ENCODE measurements around the gene CCNQ.
"Not testable (repeated sequence)": the region's sequence is repeated elsewhere in the genome, so short reads cannot be mapped to it uniquely, and the experiment has no call there.

CCNQ gene

DNA sequence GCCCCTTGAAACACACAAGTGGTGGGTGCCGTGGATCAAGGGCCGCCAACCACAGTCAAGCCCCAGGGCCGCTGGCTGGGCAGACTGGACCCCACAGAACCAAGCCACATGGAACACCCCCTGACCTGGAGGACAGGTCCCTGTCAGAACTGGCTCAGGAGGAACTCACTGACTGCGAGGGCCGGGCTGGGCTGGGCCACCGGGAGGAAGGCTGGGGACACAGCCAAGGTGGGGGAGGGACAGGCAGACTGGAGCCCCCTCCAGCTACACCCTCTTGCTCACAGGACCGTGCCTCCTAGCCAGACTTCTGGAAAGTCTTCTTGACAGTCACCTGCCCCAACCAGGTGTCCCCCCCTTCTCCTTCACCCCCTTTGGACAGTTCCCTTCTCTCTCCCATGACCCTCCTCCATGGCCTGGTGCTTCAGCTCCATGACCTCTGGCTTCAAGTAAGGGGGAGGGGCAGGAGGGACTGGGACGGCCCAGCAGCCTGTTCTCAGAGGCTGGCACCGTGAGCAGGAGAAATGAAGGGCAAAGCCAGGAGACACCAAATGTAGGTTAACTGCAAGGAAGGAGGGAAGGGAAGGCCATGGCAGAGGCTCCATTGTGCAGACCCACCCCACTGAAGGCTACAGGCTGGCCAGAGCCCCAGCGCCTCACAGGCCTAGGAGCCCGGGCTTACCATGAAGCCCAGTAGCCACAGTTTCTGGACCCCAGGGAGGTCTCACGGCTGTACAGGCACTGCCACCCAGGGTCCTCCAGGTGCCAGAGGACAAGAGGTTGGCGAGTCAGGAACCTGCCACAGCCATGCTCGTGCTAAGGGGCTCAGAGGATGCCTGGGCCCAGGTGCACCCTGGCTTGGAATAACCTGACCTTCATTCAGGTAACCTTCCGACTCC, 25.5 kb upstream of the CCNQ start:
- no peak overlapping the region for H3K27ac ChIP-seq
- H3K4me3 ChIP-seq: no peak overlapping the region

DNA sequence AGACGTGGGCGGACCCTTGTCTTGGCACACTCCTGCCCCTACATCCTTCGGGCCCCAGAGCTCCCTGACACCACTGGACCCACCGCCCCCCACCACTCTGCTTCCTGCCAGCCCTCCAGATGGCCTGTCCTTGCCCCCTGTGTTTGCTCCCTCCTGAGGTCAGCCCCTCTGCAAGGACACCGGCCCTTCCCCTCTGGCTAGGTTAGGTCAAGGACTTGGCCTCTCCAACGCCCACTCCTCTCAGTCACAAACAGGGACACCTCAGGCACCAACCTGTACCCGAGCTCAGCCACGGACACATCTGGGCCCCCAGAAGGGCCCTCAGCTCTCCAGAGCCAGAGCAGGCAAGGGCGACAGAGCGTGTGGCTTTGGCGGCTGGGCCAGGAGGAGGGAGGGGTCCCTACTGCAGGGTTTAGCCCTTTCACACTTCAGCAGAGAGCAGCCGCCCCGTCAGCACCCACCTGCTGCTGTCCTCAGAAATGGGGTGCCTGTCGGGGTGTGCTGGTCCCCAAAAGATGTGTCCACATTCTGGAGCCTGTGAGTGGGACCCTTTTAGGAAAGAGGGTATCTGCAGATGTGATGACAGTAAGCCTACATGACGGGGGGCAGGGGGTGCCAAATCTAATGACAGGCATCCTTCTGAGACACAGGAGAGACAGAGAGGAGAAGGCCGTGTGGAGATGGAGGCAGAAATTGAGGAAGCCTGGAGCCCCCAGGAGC, 24.5 kb upstream of the CCNQ start:
- Histone ChIP-seq H3K27ac (no peak overlapping the region), H3K4me3 (no peak overlapping the region)

DNA sequence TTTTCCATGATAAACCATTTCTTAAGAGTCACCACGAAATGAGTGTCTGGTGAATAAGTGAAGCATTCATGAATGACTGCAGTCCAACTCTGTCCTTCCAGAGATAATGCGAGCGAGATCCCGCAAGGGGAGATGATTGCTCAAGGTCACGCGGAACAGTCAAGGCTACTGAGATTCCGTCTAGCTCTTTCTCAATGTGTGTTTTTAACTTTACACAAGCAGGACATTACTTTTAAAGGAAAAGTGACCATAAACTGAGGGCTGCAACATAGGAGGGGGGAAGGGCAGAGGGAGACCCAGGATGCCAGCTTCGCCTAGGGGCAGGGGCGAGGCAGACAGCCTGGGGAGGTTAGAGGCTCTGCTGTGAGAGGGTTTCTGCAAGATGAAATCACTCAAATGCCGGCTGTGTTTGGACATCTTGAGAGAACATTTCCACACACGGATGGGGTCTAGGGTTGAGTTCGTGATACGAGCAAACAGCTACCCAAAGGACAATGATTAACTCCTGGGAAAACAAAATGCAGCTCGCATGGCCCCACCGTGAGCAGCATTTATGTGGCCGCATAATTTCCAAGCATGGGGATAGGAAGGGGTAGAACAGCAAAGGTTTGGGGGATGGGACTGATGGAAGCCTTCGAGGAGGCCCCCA, 23.8 kb upstream of the CCNQ start:
- Histone ChIP-seq H3K4me3 (no peak overlapping the region), H3K27ac (no peak overlapping the region)

DNA sequence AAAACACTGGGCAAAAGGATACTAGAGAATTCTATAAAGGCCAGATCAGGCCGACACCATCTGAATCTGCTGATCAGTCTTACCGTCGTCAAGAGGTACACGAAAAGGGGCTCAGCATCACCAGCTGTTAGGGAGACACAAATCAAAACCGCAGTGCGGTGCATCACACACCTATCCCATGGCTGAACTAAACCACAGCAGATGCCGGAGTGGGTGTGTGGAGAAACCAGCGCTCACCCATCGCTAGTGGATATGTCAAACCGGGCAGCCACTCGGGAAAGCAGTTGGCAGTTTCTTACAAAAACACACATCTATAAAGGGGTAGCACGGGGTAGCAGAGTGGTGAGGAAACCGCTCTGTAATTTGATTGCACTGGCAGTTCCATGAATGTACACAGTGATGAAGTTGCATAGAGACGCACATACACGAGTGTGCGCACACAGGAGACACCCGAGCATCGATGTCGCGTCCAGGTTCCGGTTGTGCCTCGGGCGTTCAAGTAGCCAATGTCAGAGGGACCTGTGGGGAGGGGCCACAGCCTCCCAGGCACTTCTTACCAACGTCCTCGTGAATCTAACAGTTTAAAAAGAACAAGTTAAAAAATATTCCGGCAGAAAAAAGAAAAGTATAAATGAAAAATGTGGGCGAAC, 23.1 kb upstream of the CCNQ start:
- Histone ChIP-seq H3K27ac (no peak overlapping the region), H3K4me3 (no peak overlapping the region)

DNA sequence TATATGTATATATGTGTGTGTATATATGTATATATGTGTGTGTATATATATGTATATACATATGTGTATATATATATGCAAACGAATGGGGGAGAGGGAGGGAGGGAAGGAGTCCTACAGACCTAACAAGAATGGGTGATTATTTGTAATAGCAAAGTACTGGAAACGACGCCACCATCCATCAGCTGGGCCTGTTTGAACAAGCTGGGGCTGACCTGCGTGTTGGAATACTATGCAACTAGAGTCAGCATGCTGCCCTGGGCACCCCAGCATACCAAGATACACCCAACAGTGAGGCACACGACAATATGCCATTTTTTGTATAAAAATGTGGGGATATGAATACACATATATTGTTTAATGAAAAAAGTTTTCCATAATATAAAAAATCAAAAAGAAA, 21.6 kb upstream of the CCNQ start:
- Histone ChIP-seq H3K27ac (no peak overlapping the region), H3K4me3 (no peak overlapping the region)

DNA sequence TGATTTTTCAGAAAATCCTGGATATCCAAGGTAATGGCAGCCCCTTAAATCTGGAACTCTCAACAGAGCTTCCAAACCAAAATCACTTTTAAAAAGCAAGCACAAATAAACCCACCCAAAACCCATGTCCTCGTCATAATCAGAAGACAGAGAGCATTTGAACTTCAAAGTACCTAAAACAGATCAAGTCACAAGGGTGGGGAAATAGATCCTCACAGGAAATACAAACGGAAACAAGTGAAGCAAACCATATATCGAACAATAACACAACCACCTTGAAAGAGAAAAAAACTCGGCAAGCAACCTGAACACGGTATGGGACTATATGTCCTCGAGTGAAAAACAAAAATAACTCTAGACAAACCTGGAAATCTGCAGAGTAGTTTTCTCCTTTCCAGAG, 15.9 kb upstream of the CCNQ start:
- Histone ChIP-seq H3K4me3 (no peak overlapping the region), H3K27ac (no peak overlapping the region)

DNA sequence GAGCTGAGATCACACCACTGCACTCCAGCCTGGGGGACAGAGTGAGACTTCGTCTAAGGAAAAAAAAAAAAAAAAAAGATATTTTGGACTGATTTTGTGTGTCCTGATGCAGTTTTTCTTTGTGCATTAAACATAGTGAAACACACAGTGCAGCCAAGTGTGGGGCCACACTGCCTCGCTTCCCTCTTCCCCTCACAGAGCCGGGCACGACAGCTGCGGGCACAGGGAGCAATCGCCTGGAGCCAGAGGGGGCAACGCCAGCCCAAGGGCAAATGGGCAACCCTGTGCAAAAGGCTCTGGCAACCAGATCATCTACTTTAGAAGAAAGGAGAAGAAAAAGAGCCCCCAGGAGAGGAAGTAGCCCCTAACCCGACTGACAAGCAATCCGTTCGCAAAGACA, 13.5 kb upstream of the CCNQ start:
- Histone ChIP-seq H3K27ac (no peak overlapping the region), H3K4me3 (no peak overlapping the region)

DNA sequence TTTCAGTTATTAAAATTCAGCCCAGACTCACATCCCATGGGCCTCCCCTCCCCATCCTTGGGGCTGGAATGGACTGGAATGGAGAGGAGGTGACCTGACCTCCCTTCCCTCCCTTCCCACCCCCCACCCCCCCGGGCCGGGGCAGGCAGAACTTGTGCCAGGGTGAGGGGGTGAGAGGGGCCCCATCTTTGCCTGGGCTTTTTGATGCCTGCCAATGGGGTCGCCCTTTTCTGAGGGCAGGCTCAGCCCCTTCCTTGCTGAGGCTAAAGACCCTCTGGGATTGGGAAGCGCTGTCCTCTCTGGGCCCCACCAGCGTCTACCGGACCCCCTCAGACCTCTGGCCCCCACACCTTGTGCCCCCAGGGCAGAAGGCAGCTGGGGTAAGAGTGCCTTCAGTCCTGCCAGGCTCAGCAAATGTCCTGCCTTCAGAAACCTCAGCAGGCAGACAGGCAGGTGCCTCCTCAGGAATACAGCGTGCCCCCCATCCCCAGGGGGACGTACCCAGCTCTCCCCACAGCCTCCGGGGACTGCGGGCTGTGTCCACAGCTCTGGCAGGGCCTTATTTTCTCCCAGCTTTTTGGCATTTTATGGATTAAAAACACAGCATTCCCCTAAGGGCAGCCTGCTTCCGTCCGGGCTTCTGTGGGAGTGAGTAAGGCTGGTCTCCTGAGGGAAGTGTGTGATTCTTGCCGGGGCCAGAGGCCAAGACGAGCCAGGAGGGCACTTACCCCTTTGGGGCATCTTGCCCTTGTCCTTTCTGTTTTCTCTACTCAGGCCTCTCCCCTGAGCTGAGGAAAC, 12.6 kb upstream of the CCNQ start:
- Histone ChIP-seq H3K27ac (no peak overlapping the region), H3K4me3 (no peak overlapping the region)

DNA sequence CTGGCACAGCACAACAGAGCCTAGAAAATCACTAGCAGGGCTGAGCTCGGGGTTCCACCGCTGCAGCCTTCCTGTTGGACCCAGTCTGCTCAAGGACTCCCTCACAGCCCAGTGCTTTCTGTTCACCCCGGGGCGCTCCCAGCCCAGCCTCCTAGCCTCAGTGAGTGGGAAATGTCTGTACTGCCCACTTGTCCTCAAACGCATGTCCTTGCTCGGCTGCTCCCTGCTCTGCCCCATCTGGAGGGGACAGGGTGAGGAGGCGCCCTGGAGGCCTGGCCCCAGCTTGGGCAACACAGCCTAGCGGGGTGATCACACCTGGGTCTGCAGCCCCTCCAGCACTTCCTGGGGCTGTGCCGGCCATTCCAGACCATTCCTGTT, 11.9 kb upstream of the CCNQ start:
- H3K27ac ChIP-seq: no peak overlapping the region
- H3K4me3 ChIP-seq: no peak overlapping the region

DNA sequence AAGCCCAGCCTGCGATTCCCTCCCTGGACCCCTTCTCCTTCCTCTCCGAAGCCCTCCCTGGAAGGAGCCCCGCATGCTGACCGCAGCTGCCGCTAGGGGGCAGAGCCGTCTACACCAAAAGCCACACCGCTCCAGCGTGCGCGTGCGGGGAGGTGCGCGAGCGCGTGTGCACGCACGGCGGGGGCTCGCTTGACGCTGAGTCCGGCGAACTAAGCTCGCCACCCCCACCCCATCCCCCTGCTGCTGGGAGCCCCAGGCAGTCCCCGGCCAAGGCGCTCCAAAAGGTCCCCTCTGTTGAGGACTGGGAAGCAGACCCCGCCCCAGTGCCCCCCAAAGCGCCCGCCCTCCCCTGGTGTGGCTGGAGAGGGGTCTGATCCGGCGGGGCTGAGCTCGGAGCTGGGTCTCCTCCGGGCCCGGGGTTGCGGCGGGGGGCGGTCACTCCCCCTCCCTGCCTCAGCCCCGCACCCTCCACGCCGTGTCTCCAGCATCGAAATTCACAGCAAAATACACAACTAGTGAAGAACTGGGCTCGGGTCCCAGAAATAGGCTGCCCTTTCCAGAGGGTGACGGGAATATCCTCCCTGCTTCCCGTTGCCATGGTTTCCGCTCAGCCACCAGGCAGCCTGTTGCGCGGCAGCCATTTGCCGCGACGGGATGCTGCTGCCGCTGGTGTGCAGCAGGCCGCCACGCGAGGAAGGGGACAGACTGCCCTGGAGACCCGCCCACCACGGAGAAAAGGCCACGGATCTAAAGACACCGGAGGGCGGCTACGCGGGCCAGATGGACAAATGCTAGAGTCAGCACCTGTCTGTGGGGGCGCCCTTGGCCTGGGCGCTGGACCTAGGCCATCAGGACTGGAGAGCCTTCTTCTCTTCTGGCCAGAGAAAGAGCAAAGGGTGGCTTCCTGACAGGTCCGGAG, 11.2 kb upstream of the CCNQ start:
- peak overlapping the region; percentile 4 to 41 (median 24) for H3K4me3 ChIP-seq

DNA sequence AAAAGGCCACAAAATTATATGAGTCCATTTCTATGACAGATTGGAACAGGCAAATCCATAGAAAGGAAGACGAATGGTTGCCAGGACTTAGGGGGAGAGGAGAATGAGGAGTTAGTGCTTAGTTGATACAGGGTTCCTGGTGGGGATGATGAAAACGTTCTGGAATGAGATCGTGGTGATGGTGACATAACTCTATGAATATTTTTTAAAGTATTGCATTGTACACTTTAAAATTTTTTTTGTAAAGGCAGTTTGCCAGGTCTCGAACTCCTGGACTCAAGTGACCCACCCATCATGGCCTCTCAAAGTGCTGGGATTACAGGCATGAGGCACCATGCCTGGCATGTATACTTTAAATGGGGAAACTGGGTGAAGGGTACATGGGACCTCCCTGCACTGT, 9.9 kb upstream of the CCNQ start:
- Histone ChIP-seq H3K27ac (no peak overlapping the region), H3K4me3 (no peak overlapping the region)

More for the DNA sequence above, 11.2 kb upstream of the CCNQ start:
- H3K27ac ChIP-seq: peak overlapping the region in 3 of 21 experiments; percentile 11 to 66 (median 21)

DNA sequence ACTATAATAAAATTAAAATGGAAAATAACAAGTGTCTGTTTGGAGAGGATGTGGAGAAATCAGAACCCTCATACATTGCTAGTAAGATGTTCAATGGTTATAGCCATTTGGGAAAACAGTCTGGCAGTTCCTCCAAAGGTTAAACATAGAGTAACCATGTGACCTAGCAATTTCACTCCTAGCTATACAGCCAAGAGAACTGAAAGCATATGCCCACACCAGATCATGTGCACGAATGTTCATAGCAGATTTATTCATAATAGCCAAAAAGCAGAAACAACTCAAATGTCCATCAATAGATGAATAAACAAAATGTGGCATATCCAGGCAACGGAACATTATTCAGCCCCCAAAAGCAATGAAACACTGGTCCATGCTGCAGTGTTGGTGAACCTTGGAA, 9.4 kb upstream of the CCNQ start:
- no peak overlapping the region for H3K4me3 ChIP-seq
- H3K27ac ChIP-seq: no peak overlapping the region

DNA sequence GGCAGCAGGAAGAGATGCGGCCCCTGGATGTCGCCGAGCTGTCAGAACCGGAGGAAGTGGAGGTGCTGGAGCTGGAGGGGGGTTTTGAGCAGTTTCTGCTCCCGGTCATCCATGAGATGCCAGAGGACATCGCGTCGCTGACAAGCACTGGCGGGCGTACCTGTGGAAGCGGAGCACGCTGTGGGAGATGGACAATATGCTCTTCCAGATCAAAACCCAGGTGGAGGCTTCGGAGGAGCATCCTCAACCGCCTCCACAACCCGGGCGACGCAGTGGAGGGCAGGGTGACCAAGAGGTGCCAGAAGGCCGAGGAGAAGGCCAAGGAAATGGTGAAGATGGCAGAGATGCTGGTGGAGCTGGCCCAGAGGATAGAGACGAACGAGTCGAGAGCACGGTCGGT, 7.6 kb upstream of the CCNQ start:
- no peak overlapping the region for H3K27ac ChIP-seq

DNA sequence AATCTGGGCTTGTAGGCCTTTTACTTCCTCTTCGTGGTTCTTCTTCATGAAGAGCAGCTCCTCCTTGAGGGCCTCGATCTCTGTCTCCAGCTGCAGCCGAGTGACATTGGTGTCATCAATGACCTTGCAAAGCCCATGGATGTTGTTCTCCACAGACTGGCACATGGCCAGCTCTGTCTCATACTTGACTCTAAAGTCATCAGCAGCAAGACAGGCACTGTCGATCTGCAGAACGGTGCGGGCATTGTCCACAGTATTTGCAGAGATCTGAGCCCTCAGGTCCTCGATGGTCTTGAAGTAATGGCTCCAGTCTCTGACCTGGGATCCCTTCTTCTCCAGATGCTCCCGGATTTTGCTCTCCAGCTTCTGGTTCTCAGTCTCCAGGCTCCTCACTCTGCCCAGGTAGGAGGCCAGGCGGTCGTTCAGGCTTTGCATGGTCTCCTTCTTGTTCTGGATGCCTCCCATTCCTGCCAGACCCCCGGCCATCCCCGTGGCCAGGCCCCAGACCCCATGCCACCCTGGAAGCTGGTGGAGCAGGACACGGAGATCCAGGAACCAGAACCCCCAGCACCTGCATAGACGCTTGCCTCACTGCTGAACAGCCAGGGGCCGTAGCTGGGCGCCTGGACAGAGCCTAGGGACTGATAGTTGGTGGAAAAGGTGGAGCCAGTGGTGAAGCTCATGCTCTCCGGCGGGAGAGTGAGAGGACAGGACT, 5.9 kb upstream of the CCNQ start:
- not testable (repeated sequence) for H3K27ac ChIP-seq, H3K4me3 ChIP-seq

More for the DNA sequence above, 7.6 kb upstream of the CCNQ start:
- H3K4me3 ChIP-seq: no peak overlapping the region

DNA sequence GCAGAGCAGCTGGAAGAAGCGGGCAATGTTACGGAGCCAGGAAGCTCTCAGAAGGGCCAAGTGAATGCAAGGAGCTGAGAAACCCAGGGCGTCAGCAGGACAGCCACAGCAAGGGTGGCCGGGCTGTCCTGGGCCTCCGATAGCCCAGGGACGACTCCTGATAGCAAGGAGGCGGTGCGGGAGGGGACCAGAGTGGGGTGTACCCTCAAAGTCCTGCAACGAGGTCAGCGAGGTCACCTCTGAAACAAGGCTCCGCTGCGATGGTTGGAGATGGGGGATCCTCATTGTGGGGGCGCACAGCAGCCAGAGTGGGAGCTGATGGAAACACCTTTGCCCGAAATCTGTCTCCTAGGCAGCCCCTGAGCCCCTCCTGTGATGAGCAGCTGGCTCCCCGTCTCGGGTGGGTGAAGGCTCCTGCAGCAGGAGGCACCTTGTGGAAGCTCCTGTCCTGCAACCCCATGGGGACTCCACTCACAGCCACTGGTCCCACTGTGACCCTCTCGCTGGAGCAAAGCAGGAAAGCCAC, 4.3 kb upstream of the CCNQ start:
- H3K27ac ChIP-seq: no peak overlapping the region
- no peak overlapping the region for H3K4me3 ChIP-seq

DNA sequence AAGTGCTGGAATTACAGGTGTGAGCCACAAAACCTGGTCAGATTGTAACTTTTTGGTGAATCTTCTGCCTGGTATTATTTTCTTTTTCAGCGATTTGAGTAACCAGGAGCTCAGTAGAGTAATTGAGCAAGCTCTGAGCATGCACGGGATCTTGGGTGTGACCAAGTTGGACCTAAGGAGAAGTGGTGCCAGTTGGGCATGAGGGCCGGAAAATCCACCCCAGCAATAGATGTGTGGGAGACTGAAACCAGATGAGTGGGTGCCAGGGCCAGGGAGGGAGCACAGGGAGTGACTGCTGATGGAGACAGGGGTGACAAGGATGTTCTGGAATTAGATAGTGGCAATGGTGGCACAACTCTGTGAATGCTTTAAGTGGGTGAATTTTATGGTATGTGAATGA, 3.7 kb upstream of the CCNQ start:
- no peak overlapping the region for H3K27ac ChIP-seq
- H3K4me3 ChIP-seq: no peak overlapping the region

DNA sequence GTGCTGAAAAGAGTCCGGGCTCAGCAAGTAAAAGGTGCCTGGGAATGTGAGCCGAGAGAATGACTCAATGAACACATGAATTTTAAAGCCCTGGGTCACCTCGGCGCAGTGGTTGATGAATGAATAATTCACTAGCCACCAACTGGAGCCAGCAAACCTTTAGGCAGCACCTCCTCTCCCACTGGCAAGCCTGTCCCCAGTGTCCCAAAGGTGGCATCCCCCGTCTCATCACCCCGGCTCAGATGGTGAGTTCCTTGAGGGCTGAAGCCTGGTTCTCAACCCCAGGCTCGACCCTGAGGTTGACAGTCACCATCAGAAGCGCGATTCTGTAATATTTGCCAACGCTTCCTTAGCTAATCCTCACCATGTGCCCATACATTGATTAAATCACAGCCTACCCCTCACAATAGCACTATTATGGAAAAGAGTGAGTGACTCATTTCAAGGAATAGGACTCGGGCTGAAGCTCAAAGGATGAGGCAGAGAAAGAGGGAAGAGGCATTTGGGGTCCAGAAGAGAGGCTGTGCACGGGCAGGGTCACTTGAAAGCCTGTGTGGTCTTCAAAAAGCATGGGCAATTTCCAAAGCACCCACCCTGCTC, 2.7 kb upstream of the CCNQ start:
- H3K4me3 ChIP-seq: no peak overlapping the region
- no peak overlapping the region for H3K27ac ChIP-seq
